GM12878 (cell line): Measurements from ENCODE around the gene TNFRSF14.

Experiments
- ESRRA ChIP-seq: IDR thresholded peaks from 2 replicates; pipeline ENCODE4 v1.6.1; 2012; ENCODE audit warnings: mild to moderate bottlenecking, low read length, improper control_type of control experiment
- POLR2A ChIP-seq: IDR thresholded peaks from 2 replicates; pipeline ENCODE4 v1.6.1; 2011; ENCODE audit warnings: low read depth, mild to moderate bottlenecking, low read length
- SIN3A ChIP-seq: IDR thresholded peaks from 2 replicates; pipeline ENCODE4 v1.6.1; 2012; ENCODE audit warnings: low read depth, low read length, improper control_type of control experiment
- TF ChIP-seq, protein P1 (sequence below), 3 experiments: IDR thresholded peaks in 2 of 3; conservative IDR thresholded peaks in 1 of 3; 2 replicates each; pipeline ENCODE4 v1.5.1; 2011; ENCODE audit warnings: low read depth in 3 of 3, low read length in 3 of 3, mild to moderate bottlenecking in 3 of 3, control low read depth in 2 of 3, moderate library complexity in 2 of 3, inconsistent platforms in 1 of 3, mixed read lengths in 1 of 3; ENCODE audit not compliant: control insufficient read depth in 2 of 3, insufficient read depth in 1 of 3; ENCODE audit errors: extremely low read depth in 1 of 3

DNA sequence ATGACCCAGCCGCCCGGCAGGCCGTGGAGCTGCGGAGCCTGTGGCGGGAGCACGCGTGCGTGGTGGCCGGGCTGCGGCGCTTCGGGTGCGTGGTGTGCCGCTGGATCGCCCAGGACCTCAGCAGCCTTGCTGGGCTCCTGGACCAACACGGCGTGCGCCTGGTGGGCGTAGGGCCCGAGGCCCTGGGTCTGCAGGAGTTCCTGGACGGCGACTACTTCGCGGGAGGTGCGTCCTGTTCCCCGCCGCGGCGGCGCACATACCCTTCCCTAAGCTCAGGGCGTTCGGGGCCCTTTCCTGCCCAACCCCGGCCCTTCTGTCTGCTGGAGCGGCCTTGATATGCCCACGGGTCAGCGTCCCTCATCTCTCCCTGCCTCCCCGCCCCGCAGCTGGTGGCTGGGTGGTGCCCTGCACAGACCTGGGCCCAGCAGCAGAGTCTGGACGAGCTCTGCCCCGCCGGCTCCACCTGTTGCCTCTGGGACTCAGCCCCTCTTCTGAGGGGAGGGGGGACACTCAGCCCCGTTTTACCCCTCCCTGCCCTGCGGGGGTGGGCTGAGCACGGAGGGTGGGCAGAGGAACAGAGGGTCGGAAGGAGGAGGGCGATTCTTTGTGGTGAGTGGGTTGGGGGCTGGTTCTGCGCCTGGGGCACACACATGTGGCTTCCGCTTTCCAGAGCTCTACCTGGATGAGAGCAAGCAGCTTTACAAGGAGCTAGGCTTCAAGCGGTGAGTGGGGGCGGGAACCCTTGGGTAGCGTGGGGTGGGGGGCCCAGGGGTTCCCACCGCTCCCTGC is 31.1 kb downstream of the TNFRSF14 start:
- TF ChIP-seq, protein P1, sequence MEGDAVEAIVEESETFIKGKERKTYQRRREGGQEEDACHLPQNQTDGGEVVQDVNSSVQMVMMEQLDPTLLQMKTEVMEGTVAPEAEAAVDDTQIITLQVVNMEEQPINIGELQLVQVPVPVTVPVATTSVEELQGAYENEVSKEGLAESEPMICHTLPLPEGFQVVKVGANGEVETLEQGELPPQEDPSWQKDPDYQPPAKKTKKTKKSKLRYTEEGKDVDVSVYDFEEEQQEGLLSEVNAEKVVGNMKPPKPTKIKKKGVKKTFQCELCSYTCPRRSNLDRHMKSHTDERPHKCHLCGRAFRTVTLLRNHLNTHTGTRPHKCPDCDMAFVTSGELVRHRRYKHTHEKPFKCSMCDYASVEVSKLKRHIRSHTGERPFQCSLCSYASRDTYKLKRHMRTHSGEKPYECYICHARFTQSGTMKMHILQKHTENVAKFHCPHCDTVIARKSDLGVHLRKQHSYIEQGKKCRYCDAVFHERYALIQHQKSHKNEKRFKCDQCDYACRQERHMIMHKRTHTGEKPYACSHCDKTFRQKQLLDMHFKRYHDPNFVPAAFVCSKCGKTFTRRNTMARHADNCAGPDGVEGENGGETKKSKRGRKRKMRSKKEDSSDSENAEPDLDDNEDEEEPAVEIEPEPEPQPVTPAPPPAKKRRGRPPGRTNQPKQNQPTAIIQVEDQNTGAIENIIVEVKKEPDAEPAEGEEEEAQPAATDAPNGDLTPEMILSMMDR (IDR thresholded peaks at IDR 0.05 in 2 of 3, conservative IDR thresholded peaks at IDR 0.05 in 1 of 3; ENCODE audit: control insufficient read depth in 2 of 3, extremely low read depth in 1 of 3, insufficient read depth in 1 of 3, low read depth in 3 of 3, low read length in 3 of 3): no peak
- TF ChIP-seq POLR2A (no peak), ESRRA (no peak), SIN3A (no peak)
